ENCODE data around the gene NELFB.

- no peak for TF ChIP-seq CTCF (IDR thresholded peaks at IDR 0.05)
- TF ChIP-seq POLR2AphosphoS5 (IDR thresholded peaks at IDR 0.05), result no peak
Measured at GRCh38 chr9:137297966-137298365, 42.8 kb downstream of the NELFB start.

Data from transverse colon (tissue), 4 donors.